ENCODE data around the gene FOXF2. TPM values are rescaled to one million over a fixed set of nuclear protein-coding genes. Genes with fewer than 3 reads are reported as not detected.
"Not testable (repeated sequence)": the region's sequence is repeated elsewhere in the genome, so short reads cannot be mapped to it uniquely, and the experiment has no call there.

Gene FOXF2
- total and polyA plus RNA-seq, 2 of the 4 experiments (the other 2 are of a cell fraction): 2.5 to 16.3 TPM

DNA sequence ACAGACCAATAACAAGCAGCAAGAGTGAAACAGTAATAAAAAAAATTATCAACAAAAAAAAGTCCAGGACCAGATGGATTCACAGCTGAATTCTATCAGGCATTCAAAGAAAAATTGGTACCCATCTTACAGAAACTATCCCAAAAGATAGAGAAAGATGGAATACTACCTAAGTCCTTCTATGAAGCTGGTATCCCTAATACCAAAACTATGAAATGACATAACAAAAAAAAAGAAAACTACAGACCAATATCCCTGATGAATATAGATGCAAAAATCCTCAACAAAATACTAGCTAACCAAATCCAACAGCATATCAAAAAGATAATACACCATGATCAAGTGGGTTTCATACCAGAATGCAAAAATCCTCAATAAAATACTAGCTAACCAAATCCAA, 34.3 kb upstream of the FOXF2 start:
- H3K4me1 ChIP-seq (ENCODE audit: control insufficient read depth, insufficient read depth, low read length); H4K5ac ChIP-seq (ENCODE audit: low read depth, low read length); H4K8ac ChIP-seq (ENCODE audit: low read depth in 2 of 2, low read length in 2 of 2); H4K20me1 ChIP-seq (ENCODE audit: insufficient read depth, low read length); H2BK15ac ChIP-seq (ENCODE audit: low read depth, low read length); DNase-seq; H3K14ac ChIP-seq (replicated peaks; ENCODE audit: low read depth, low read length); H3K9ac ChIP-seq (ENCODE audit: low read depth, low read length); H3K36me3 ChIP-seq (ENCODE audit: control insufficient read depth, insufficient read depth, low read length); H2AFZ ChIP-seq (replicated peaks; ENCODE audit: low read length, poor library complexity); H3K4ac ChIP-seq (ENCODE audit: low read depth, low read length); H3K79me1 ChIP-seq (ENCODE audit: low read depth in 1 of 2, low read length in 2 of 2); intact Hi-C loops (cut with micrococcal nuclease); H2BK5ac ChIP-seq (ENCODE audit: low read depth, low read length, poor library complexity, severe bottlenecking); H3K27me3 ChIP-seq (ENCODE audit: control insufficient read depth, insufficient read depth, low read length); H3K18ac ChIP-seq (ENCODE audit: low read depth, low read length); H3K23ac ChIP-seq (ENCODE audit: low read depth, low read length); POLR2A ChIA-PET (ENCODE audit: unreplicated experiment); in situ Hi-C loops (cut with MboI; ENCODE audit: low sequenced_read_pairs); H3K4me3 ChIP-seq (ENCODE audit: insufficient read depth, low read depth, low read length); H3K9me3 ChIP-seq (ENCODE audit: control insufficient read depth, insufficient read depth, low read length); H2BK20ac ChIP-seq (ENCODE audit: low read depth, low read length); dilution Hi-C loops (cut with HindIII; ENCODE audit: low sequenced_read_pairs, unreplicated experiment); H3K56ac ChIP-seq (ENCODE audit: extremely low read depth, insufficient read depth, low read length); ATAC-seq (ENCODE audit: low read depth); H3K9me1 ChIP-seq (ENCODE audit: insufficient read depth, low read length); H3K27ac ChIP-seq (ENCODE audit: insufficient read depth, low read length); H3K4me2 ChIP-seq (ENCODE audit: low read depth, low read length); H2AK5ac ChIP-seq (ENCODE audit: low read depth, low read length); H4K91ac ChIP-seq (ENCODE audit: insufficient read depth, low read depth, low read length); BruUV-seq (replicated peaks); H2AK9ac ChIP-seq (replicated peaks; ENCODE audit: low read depth, low read length, poor library complexity); H2BK120ac ChIP-seq (ENCODE audit: low read depth, low read length): not testable (repeated sequence)
- CTCF ChIA-PET: interaction anchor here (0.8 kb wide), 1 partner anchor 29 kb away, joined by 3 read pairs; no protein-coding TSS in a partner anchor

- H3K79me1 ChIP-seq (ENCODE audit: low read depth in 1 of 2, low read length in 2 of 2); H3K4me2 ChIP-seq (ENCODE audit: low read depth, low read length); intact Hi-C loops (cut with micrococcal nuclease); H3K4me3 ChIP-seq (ENCODE audit: insufficient read depth, low read depth, low read length); H2AK9ac ChIP-seq (replicated peaks; ENCODE audit: low read depth, low read length, poor library complexity); H3K4me1 ChIP-seq (ENCODE audit: control insufficient read depth, insufficient read depth, low read length); BruUV-seq (replicated peaks); H2BK120ac ChIP-seq (ENCODE audit: low read depth, low read length); CTCF ChIA-PET; H3K9me3 ChIP-seq (ENCODE audit: control insufficient read depth, insufficient read depth, low read length); H3K18ac ChIP-seq (ENCODE audit: low read depth, low read length); H2AK5ac ChIP-seq (ENCODE audit: low read depth, low read length); H4K8ac ChIP-seq (ENCODE audit: low read depth in 2 of 2, low read length in 2 of 2); H2BK5ac ChIP-seq (ENCODE audit: low read depth, low read length, poor library complexity, severe bottlenecking); H2AFZ ChIP-seq (replicated peaks; ENCODE audit: low read length, poor library complexity); H3K14ac ChIP-seq (replicated peaks; ENCODE audit: low read depth, low read length); dilution Hi-C loops (cut with HindIII; ENCODE audit: low sequenced_read_pairs, unreplicated experiment); H3K23ac ChIP-seq (ENCODE audit: low read depth, low read length); H3K4ac ChIP-seq (ENCODE audit: low read depth, low read length); H2BK20ac ChIP-seq (ENCODE audit: low read depth, low read length); H2BK15ac ChIP-seq (ENCODE audit: low read depth, low read length); H3K56ac ChIP-seq (ENCODE audit: extremely low read depth, insufficient read depth, low read length); POLR2A ChIA-PET (ENCODE audit: unreplicated experiment); ATAC-seq (ENCODE audit: low read depth); H3K27ac ChIP-seq (ENCODE audit: insufficient read depth, low read length); in situ Hi-C loops (cut with MboI; ENCODE audit: low sequenced_read_pairs); H3K27me3 ChIP-seq (ENCODE audit: control insufficient read depth, insufficient read depth, low read length); H4K20me1 ChIP-seq (ENCODE audit: insufficient read depth, low read length); H4K5ac ChIP-seq (ENCODE audit: low read depth, low read length); H4K91ac ChIP-seq (ENCODE audit: insufficient read depth, low read depth, low read length); DNase-seq; H3K9ac ChIP-seq (ENCODE audit: low read depth, low read length); H3K9me1 ChIP-seq (ENCODE audit: insufficient read depth, low read length); H3K36me3 ChIP-seq (ENCODE audit: control insufficient read depth, insufficient read depth, low read length): not testable (repeated sequence)
- no CpG with 5 or more reads among the region's 4 CpGs for WGBS, 2 experiments (ENCODE audit: extremely low coverage in 2 of 2, insufficient read length in 1 of 2)
Measured at GRCh38 chr6:1361717-1362116, 27.7 kb upstream of the FOXF2 start.

Data from IMR-90 (cell line).